HL-60/S4 (cell line): ENCODE results near the gene LMF1.
"Not testable (repeated sequence)": the region's sequence is repeated elsewhere in the genome, so short reads cannot be mapped to it uniquely, and the experiment has no call there.

Source experiments
- in situ Hi-C: fragments of 300-500 bp; cut with MboI; formaldehyde crosslinking; loops from 2 replicates; pipeline ENCODE4 v1.14.3; 2022; ENCODE audit warnings: low sequenced_read_pairs

Gene LMF1

GRCh38 chr16:886084-886543 is 84.7 kb downstream of the LMF1 start:
- in situ Hi-C loops: no loop called here

- in situ Hi-C loops: no loop called here
Observed at GRCh38 chr16:885391-885790, 85.4 kb downstream of the LMF1 start.

DNA sequence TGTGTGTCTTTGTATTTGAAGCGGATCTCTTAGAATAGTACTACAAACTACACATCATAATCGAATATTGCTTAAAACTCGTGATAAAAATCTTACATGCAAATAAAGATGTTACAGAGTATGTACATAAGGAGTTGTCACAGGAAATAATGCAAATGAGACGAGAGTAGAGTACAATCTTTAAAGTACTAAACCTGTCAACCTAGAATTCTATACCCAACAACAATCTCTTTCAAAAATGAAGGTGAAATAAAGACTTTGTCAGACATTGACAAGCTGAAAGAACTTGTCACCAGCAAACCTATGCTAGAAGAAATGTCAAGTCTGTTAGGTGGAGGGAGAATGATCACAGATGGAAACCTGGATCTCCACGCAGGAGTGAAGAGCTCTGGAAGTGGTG is 86.6 kb downstream of the LMF1 start:
- in situ Hi-C loops: no loop called here

GRCh38 chr16:883781-884180 is 87.0 kb downstream of the LMF1 start:
- in situ Hi-C loops: no loop called here

- in situ Hi-C loops: no loop called here
Observed at GRCh38 chr16:883340-883739, 87.4 kb downstream of the LMF1 start.

DNA sequence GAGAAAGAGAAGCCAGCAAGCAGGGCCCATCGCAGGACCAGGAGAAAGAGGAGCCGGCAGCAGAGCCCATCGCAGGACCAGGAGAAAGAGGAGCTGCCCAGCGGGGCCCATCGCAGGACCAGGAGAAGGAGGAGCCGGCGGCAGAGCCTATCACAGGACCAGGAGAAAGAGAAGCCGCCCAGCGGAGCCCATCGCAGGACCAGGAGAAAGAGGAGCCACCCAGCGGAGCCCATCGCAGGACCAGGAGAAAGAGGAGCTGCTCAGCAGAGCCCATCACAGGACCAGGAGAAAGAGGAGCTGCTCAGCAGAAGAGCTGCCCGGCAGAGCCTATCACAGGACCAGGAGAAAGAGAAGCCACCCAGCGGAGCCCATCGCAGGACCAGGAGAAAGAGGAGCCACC is 88.1 kb downstream of the LMF1 start:
- in situ Hi-C loops: not testable (repeated sequence)

DNA sequence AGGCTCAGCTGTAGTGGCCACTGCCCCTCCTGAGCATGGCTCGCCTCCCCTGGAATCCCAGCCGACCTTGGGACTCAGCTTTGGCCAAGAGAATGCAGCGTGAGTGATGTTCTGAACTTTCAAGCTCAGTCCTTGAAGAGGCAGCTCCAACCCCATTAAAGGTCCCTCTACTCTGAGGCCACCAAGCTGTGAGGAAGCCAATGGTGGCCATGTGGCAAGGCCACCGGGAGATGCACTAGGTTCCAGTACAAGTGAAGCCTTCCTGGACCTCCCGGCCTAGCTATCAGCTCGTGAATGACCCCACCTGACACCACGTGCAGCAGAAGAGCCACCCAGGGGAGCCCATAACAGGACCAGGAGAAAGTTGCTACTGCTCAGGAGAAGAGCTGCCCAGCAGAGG is 88.5 kb downstream of the LMF1 start:
- in situ Hi-C loops: no loop called here

GRCh38 chr16:881219-882097 is 89.3 kb downstream of the LMF1 start:
- in situ Hi-C loops: no loop called here

GRCh38 chr16:880471-881171 is 90.2 kb downstream of the LMF1 start:
- in situ Hi-C loops: no loop called here

DNA sequence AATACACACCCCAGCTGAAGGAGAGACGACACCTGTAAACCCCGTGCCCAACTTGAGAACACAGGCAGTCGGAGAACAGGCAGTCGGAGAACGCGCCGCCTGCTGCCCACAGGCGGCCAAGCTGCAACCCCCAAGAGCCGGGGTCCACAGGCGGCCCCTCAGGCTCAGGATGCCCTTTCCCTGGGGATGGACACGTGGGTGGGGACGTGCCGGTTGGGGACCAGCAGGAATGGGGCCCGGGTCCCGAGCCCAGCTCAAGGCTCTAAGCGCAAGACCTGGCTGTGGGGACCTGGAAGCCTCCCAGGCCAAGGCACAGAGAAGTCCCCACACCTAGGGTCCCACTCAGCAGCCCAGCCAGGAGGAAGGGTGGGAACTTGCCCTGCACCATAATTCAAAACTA is 90.8 kb downstream of the LMF1 start:
- in situ Hi-C loops: no loop called here

GRCh38 chr16:879461-879861 is 91.3 kb downstream of the LMF1 start:
- in situ Hi-C loops: no loop called here

GRCh38 chr16:878886-879285 is 91.9 kb downstream of the LMF1 start:
- in situ Hi-C loops: no loop called here

DNA sequence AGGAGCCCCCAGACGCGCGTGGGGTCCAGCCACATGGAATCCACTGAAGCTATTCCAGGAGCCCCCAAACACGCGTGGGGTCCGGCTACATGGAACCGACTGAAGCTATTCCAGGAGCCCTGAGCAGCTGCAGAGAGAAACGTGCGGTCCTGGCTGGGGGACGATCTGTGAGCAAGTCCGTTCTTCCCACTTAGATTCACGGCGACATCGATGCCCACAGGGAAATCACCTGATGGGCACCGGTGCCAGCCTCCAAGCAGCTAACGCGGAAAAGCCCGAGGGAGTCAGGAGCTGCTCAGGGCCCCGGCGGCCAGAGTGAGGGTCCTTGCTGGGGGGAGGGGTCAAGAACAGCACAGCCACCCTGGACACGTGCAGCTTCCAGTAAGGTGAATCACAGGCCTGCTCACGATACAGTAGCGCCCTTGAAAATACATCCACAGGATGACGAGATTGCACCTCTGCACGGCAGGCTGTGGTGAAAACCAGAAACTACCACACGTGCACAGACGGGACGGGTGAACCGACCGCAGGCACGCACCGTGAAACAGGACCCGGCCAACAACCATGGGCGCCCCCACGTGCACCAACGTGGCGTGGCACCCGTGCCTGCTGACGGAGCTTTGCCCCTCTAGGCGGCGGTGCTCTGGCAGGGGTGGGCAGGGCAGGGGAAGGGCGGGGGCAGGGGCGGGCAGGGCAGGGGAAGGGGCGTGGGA is 92.6 kb downstream of the LMF1 start:
- in situ Hi-C loops: no loop called here

DNA sequence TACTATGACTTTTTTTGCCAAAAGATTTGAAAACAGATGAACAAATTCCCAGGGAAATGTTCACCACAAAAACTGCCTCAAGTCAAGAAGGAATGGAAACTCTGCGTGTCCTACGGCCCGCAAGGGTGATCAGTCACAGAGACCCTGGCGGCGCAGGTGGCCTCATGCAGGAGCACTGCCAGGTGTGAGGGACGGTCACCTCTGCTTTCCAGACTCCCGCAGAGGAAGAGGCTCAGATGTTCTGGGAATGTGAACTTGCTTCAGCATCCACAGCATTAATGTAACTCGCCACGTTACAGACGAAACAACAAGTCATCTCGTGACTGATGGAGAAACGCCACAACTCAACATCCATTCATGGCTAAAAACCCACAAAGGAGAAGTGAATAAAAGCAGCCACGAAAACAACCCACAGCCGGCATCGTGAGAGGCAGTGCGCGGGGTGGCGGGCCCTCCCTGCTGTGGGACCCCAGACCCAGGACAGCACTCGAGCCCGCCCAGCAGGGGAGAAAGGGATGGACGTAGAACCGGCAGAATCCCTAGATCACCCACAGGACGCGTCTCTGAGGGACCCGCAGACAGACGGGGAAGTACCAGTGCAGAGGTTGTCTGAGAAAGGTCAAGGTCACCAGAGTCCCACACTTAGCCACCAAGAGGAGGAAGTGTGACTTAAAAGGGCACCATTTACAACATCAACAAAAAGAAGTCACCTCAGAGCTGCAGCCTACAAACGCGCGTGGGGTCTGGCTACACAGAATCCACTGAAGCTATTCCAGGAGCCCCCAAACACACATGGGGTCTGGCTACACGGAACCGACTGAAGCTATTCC is 93.3 kb downstream of the LMF1 start:
- in situ Hi-C loops: no loop called here

DNA sequence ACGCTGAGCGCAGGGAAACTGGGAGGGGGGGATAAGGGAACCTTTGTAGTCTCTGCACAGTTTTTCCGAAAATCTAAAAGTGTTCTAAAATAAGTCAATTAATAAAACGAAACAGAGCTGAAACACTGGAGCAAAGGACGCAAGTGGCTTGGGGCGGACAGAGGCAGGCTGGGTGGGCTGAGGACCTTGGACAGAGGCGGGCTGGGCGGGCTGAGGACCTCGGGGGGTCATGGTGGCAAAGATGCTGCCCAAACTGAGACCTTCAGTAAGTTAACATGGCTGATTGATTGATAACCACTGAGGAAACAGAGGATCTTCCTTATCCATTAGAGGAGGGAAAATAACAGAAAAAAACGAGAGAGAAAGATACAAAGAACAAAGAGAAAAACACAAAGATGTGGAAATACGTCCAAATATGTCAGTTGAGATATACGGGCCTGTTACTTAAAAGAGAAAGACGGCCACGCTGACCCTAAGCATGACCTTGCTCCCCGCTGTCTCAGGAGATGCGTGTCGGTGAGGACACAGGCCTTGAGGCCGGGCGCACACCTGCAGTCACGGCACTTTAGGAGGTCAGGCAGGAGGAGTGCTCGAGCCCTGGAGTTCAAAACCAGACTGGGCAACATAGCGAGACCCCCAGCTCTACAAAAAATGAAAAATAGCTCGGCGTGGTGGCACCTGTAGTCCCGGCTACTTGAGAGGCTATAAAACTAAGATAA is 94.1 kb downstream of the LMF1 start:
- in situ Hi-C loops: no loop called here

DNA sequence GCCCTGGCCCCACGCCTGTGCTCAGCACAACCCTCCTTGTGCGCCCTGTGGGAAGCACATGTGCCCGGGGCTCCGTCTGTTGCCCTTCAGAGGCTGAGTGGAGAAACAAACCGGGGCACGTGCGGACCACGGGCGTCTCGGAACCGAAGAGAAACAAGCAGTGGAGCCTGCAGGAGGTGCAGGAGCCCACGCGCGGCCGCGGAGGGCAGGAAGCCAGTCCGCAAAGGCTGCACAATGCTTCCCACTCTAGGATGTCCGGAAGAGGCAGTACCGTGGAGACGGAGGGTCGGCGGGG is 94.8 kb downstream of the LMF1 start:
- in situ Hi-C loops: no loop called here

GRCh38 chr16:875182-876040 is 95.4 kb downstream of the LMF1 start:
- in situ Hi-C loops: no loop called here

- in situ Hi-C loops: no loop called here
Observed at GRCh38 chr16:874366-875181, 96.2 kb downstream of the LMF1 start.

DNA sequence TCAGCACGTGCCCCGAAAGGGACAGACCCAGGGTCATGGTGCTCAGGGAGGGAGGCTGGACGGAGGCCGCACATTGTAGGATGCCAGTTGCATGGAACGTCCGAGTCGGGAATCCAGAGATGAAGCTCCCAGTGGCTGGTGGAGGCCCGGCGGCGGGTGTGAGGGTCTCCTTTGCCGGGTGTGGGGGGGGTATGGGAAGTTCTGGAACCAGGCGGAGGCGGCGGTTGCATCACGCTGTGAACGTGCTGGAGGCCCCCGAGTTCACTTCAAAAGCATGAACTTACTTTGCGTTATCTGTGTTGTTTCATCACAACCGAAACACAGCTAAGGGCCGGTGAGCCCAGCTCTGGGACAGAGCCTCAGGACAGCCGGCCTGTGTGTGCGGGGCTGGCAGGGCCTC is 96.9 kb downstream of the LMF1 start:
- in situ Hi-C loops: no loop called here
